A549 treated with DMSO at 1 μM for 4 hours (cell line): ENCODE results near the gene CERS6. TPM values are rescaled to one million over a fixed set of nuclear protein-coding genes. Genes with fewer than 3 reads are reported as not detected.

ENCODE experiments used
- total RNA-seq: library from RNA; stranded (reverse); fragments of 200-300 nt; extraction: Qiagen RNA extraction; gene quantifications from 5 replicates; pipeline ENCODE4 v1.2.3, GENCODE V29; 2022; ENCODE audit warnings: low read depth

CERS6 gene, protein sequence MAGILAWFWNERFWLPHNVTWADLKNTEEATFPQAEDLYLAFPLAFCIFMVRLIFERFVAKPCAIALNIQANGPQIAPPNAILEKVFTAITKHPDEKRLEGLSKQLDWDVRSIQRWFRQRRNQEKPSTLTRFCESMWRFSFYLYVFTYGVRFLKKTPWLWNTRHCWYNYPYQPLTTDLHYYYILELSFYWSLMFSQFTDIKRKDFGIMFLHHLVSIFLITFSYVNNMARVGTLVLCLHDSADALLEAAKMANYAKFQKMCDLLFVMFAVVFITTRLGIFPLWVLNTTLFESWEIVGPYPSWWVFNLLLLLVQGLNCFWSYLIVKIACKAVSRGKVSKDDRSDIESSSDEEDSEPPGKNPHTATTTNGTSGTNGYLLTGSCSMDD
- 13.6 to 19.3 TPM (median 17.7 TPM) in 5 replicates for total RNA-seq

GRCh38 chr2:168455645-168456520 is at the start of gene CERS6:
Gene CERS6, plus strand, starts transcription at chr2:168456272. Its CDS starts 177 bp downstream, at chr2:168456449.

DNA sequence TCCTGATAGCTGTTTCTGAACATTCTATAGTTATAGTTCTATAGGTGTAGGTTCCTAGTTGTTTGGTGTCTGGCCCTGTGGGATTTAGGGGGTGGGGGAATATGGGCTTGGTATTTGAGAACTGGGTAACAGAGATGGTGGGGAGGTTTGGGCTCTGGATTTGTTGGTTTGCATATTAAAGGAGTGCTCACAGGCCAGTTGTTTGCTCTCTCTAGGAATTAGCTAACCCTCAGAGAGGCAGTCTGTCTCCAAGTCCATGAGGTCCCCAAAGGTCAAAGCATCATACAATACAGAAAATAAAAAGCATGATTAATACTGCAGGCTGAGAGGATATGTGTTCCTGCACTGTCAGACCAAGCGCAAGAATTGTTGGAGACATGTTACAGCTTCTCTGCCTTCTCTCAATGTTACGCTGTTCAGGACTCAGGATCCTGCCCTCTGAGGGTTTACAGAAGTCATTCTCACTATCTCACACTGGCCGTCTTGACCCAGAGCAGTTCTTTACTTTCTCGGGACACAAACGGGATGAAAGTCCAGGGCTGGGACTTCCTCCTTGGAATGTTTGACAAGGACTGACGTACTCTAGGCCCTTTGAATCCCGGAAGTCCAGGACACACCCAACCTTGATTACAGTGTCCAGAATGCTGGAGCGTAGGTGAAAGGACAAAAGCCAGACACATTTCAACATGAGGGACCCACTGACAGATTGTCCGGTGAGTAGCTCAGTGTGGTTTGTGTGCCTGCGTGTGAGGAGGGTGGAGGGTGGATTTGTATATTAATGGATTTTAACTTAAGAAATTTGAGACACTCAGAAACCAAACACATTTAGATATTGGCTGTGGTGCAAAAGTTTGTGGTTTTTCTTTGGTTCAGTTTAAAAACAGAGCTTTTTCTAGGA is 346.1 kb downstream of the CERS6 start, which contains the start of gene NOSTRIN:
Gene NOSTRIN, plus strand, starts transcription at position 677 of the 898 bp plus-strand sequence. Its CDS starts 10 bp downstream, at position 687.

Other genes starting within 250 kb of the CERS6 start
- 15.2 to 21.5 TPM (median 16.6 TPM) in 5 replicates for gene STK39, start 208.7 kb upstream of the CERS6 start, total RNA-seq